ENCODE measurements around the gene TRMT5. TPM values are rescaled to one million over a fixed set of nuclear protein-coding genes. Genes with fewer than 3 reads are reported as not detected.

Gene TRMT5
- total and polyA plus RNA-seq, 2 donors (not counting 1 experiment from before 2014, with no cell fraction given), result 1.0 to 6.1 TPM

- Mint-ChIP-seq H3K4me3 (no peak overlapping the region), H3K4me1 (peaks cover 8% of the 10 kb centered on the region), H3K9me3 (ENCODE audit: insufficient read depth) (no peaks in the 10 kb centered on the region), H3K27ac (no peak overlapping the region), H3K27me3 (no peaks in the 10 kb centered on the region)
- ATAC-seq (ENCODE audit: low read depth) (no peak), DNase-seq (no peak)
- Histone ChIP-seq H3K27ac (ENCODE audit: low read length in 2 of 2) (no peak overlapping the region), H3K9ac (ENCODE audit: low read length) (no peak overlapping the region), H3K79me2 (ENCODE audit: control insufficient read depth, insufficient read depth, low read length) (no peaks in the 10 kb centered on the region), H3K27me3 (replicated peaks in 1 of 4; ENCODE audit: control extremely low read depth in 1 of 4, control insufficient read depth in 3 of 4, insufficient read depth in 4 of 4, low read length in 3 of 4) (no peaks in the 10 kb centered on the region), H4K20me1 (ENCODE audit: control insufficient read depth, insufficient read depth, low read length, poor library complexity, severe bottlenecking) (no peaks in the 10 kb centered on the region), H3K4me2 (replicated peaks; ENCODE audit: low read depth, low read length, poor library complexity, severe bottlenecking) (no peak overlapping the region), H3K4me1 (ENCODE audit: control insufficient read depth in 2 of 2, insufficient read depth in 2 of 2, low read length in 2 of 2) (no peaks in the 10 kb centered on the region), H3K9me3 (ENCODE audit: control extremely low read depth in 1 of 3, control insufficient read depth in 2 of 3, insufficient read depth in 1 of 3, low read length in 2 of 3) (no peaks in the 10 kb centered on the region), H2AFZ (ENCODE audit: insufficient read depth, low read depth, low read length, poor library complexity, severe bottlenecking) (no peak overlapping the region), H3K4me3 (ENCODE audit: control extremely low read depth in 1 of 5, extremely low read depth in 1 of 5, insufficient read depth in 1 of 5, low read depth in 2 of 5, low read length in 4 of 5) (no peak overlapping the region), H3K36me3 (replicated peaks in 1 of 2; ENCODE audit: control extremely low read depth in 1 of 2, control insufficient read depth in 1 of 2, extremely low read depth in 1 of 2, insufficient read depth in 2 of 2, low read length in 1 of 2) (no peaks in the 10 kb centered on the region)
- POLR2A ChIA-PET, result no interaction called here
- no CpG with 5 or more reads among the region's 1 CpG for WGBS (ENCODE audit: insufficient coverage)
- CTCF ChIA-PET, result no interaction called here
- TF ChIP-seq EZH2 (IDR thresholded peaks at IDR 0.05; ENCODE audit: borderline replicate concordance, insufficient read depth, low read depth, low read length, poor library complexity, severe bottlenecking) (no peak), CTCF (IDR thresholded peaks at IDR 0.05) (no peak)
- intact Hi-C loops (cut with micrococcal nuclease), result no loop called here
These were observed 55.6 kb downstream of the TRMT5 start for GRCh38 chr14:60925286-60925685.

DNA sequence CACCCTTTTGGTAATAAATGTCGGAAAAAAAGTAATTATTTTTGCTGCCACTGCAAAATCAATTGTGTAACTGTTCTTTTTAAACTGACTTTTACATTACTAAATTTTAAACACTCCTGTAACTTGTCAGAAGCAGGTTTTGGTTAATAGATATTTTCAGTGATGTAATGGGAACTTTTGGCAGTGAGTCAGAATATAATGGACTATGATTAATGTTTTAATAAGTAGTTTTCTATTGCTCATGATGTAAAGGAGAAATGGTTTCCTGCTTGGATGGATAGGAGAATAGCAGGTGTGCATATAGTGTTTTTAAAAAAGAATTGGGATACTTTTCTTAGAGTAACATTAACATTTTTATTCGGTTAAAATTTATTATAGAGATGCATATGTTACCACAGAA is 58.8 kb downstream of the TRMT5 start:
- no peak overlapping the region for H3K9ac ChIP-seq (ENCODE audit: low read length)
- no peak overlapping the region for H3K4me3 ChIP-seq (ENCODE audit: control extremely low read depth in 1 of 5, extremely low read depth in 1 of 5, insufficient read depth in 1 of 5, low read depth in 2 of 5, low read length in 4 of 5)
- no peaks in the 10 kb centered on the region for H3K27me3 Mint-ChIP-seq
- no peak overlapping the region for H3K4me3 Mint-ChIP-seq
- no peaks in the 10 kb centered on the region for H3K9me3 ChIP-seq (ENCODE audit: control extremely low read depth in 1 of 3, control insufficient read depth in 2 of 3, insufficient read depth in 1 of 3, low read length in 2 of 3)
- TF ChIP-seq EZH2 (IDR thresholded peaks at IDR 0.05; ENCODE audit: borderline replicate concordance, insufficient read depth, low read depth, low read length, poor library complexity, severe bottlenecking) (no peak), CTCF (IDR thresholded peaks at IDR 0.05) (no peak)
- no peaks in the 10 kb centered on the region for H3K4me1 ChIP-seq (ENCODE audit: control insufficient read depth in 2 of 2, insufficient read depth in 2 of 2, low read length in 2 of 2)
- H3K36me3 ChIP-seq (replicated peaks in 1 of 2; ENCODE audit: control extremely low read depth in 1 of 2, control insufficient read depth in 1 of 2, extremely low read depth in 1 of 2, insufficient read depth in 2 of 2, low read length in 1 of 2), result peaks cover 0 to 7% of the 10 kb centered on the region in 2 experiments
- H3K27me3 ChIP-seq (replicated peaks in 1 of 4; ENCODE audit: control extremely low read depth in 1 of 4, control insufficient read depth in 3 of 4, insufficient read depth in 4 of 4, low read length in 3 of 4), result no peaks in the 10 kb centered on the region
- H3K4me2 ChIP-seq (replicated peaks; ENCODE audit: low read depth, low read length, poor library complexity, severe bottlenecking), result no peak overlapping the region
- no CpG with 5 or more reads among the region's 2 CpGs for WGBS (ENCODE audit: insufficient coverage)
- peaks cover 8% of the 10 kb centered on the region for H3K4me1 Mint-ChIP-seq
- intact Hi-C loops (cut with micrococcal nuclease), result no loop called here
- no peaks in the 10 kb centered on the region for H4K20me1 ChIP-seq (ENCODE audit: control insufficient read depth, insufficient read depth, low read length, poor library complexity, severe bottlenecking)
- DNase-seq (no peak), ATAC-seq (ENCODE audit: low read depth) (no peak)
- peaks cover 7% of the 10 kb centered on the region for H3K79me2 ChIP-seq (ENCODE audit: control insufficient read depth, insufficient read depth, low read length)
- no peaks in the 10 kb centered on the region for H3K9me3 Mint-ChIP-seq (ENCODE audit: insufficient read depth)
- H3K27ac ChIP-seq (ENCODE audit: low read length in 2 of 2), result no peak overlapping the region
- H2AFZ ChIP-seq (ENCODE audit: insufficient read depth, low read depth, low read length, poor library complexity, severe bottlenecking), result no peak overlapping the region
- ChIA-PET POLR2A (no interaction called here), CTCF (no interaction called here)
- H3K27ac Mint-ChIP-seq, result no peak overlapping the region

Small RNA genes within 50 kb of the gene (small RNA-seq; reads per million reads assigned to genes)
- not detected for gene RNU6-398P (ENCODE audit: insufficient read length, low read depth, low replicate concordance)

Other genes with a start within 250 kb of the TRMT5 start
- gene MNAT1, start 246.3 kb downstream of the TRMT5 start, total RNA-seq, result 23.7 and 28.2 TPM in 2 replicates
- 15.2 and 15.3 TPM in 2 replicates for gene MNAT1, start 246.3 kb downstream of the TRMT5 start, polyA plus RNA-seq
- gene SLC38A6, start 166 bp upstream of the TRMT5 start, total RNA-seq, result 14.5 and 15.9 TPM in 2 replicates
- 6.2 and 6.4 TPM in 2 replicates for gene SLC38A6, start 166 bp upstream of the TRMT5 start, polyA plus RNA-seq

All from B cell (primary cell).